DMS153 treated with DMSO at 0.1 percent for 48 hours (cell line): Measurements from ENCODE around the gene PCGF5.
"Not testable (repeated sequence)": the region's sequence is repeated elsewhere in the genome, so short reads cannot be mapped to it uniquely, and the experiment has no call there.

ENCODE experiments used
- DNase-seq: peaks from one replicate; lab custom pipeline; 2025; ENCODE audit not compliant: unreplicated experiment; lab: John Stamatoyannopoulos, UW

Gene PCGF5

GRCh38 chr10:91284486-91285090 is 64.1 kb downstream of the PCGF5 start:
- no peak for DNase-seq

GRCh38 chr10:91286572-91286971 is 66.1 kb downstream of the PCGF5 start:
- no peak for DNase-seq

GRCh38 chr10:91287276-91287675 is 66.8 kb downstream of the PCGF5 start:
- DNase-seq = no peak

- no peak for DNase-seq
These were observed 67.4 kb downstream of the PCGF5 start for GRCh38 chr10:91287912-91288311.

- DNase-seq = no peak
These were observed 68.8 kb downstream of the PCGF5 start for GRCh38 chr10:91289305-91289704.

- no peak for DNase-seq
These were observed 70.1 kb downstream of the PCGF5 start for GRCh38 chr10:91290607-91291006.

GRCh38 chr10:91294134-91294906 is 73.9 kb downstream of the PCGF5 start:
- DNase-seq = no peak

- no peak for DNase-seq
These were observed 74.9 kb downstream of the PCGF5 start for GRCh38 chr10:91295346-91295745.

GRCh38 chr10:91296471-91296870 is 76.0 kb downstream of the PCGF5 start:
- peak; percentile 10 for DNase-seq

- peak; percentile 64 for DNase-seq
These were observed 77.9 kb downstream of the PCGF5 start for GRCh38 chr10:91298224-91298871.

- no peak for DNase-seq
These were observed 79.6 kb downstream of the PCGF5 start for GRCh38 chr10:91299999-91300575.

GRCh38 chr10:91302946-91303345 is 82.5 kb downstream of the PCGF5 start:
- DNase-seq = not testable (repeated sequence)

GRCh38 chr10:91305979-91306378 is 85.5 kb downstream of the PCGF5 start:
- DNase-seq = not testable (repeated sequence)

GRCh38 chr10:91307489-91307888 is 87.0 kb downstream of the PCGF5 start:
- no peak for DNase-seq

- no peak for DNase-seq
These were observed 89.2 kb downstream of the PCGF5 start for GRCh38 chr10:91309711-91310110.

GRCh38 chr10:91311601-91312381 is 91.3 kb downstream of the PCGF5 start:
- DNase-seq = no peak

- DNase-seq = no peak
These were observed 91.9 kb downstream of the PCGF5 start for GRCh38 chr10:91312382-91312733.

- DNase-seq = no peak
These were observed 93.5 kb downstream of the PCGF5 start for GRCh38 chr10:91313796-91314485.

- DNase-seq = no peak
These were observed 96.0 kb downstream of the PCGF5 start for GRCh38 chr10:91316486-91316885.

GRCh38 chr10:91317541-91317940 is 97.1 kb downstream of the PCGF5 start:
- DNase-seq = no peak

- no peak for DNase-seq
These were observed 98.9 kb downstream of the PCGF5 start for GRCh38 chr10:91319336-91319735.
